Measurements from ENCODE around the gene FCRL3. TPM values are rescaled to one million over a fixed set of nuclear protein-coding genes. Genes with fewer than 3 reads are reported as not detected.

FCRL3 gene
- total and polyA plus RNA-seq, 2 donors from 2014 or later, result 1.4 TPM; not detected in 1

DNA sequence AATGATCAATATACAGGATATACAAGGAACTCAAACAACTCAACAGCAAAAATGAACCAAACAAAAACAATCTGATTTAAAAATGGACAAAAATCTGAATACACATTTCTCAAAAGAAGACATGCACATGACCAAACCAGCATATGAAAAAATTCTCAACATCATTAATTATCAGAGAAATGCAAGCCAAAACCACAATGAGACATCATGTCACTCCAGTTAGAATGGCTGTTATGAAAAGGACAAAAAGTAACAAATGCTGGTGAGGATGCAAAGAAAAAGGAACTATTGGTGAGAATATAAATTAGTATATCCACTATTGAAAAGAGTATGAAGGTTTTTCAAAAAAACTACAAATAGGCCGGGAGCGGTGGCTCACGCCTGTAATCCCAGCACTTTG is 42.0 kb downstream of the FCRL3 start:
- no peaks in the 10 kb centered on the region for H3K36me3 ChIP-seq (ENCODE audit: control insufficient read depth in 2 of 3, insufficient read depth in 3 of 3, low read length in 3 of 3)
- H3K27ac ChIP-seq (ENCODE audit: low read depth in 2 of 2, low read length in 2 of 2), result no peak overlapping the region
- no peaks in the 10 kb centered on the region for H3K9me3 ChIP-seq (ENCODE audit: control insufficient read depth in 2 of 3, insufficient read depth in 1 of 3, low read length in 3 of 3)
- TF ChIP-seq, protein P1, sequence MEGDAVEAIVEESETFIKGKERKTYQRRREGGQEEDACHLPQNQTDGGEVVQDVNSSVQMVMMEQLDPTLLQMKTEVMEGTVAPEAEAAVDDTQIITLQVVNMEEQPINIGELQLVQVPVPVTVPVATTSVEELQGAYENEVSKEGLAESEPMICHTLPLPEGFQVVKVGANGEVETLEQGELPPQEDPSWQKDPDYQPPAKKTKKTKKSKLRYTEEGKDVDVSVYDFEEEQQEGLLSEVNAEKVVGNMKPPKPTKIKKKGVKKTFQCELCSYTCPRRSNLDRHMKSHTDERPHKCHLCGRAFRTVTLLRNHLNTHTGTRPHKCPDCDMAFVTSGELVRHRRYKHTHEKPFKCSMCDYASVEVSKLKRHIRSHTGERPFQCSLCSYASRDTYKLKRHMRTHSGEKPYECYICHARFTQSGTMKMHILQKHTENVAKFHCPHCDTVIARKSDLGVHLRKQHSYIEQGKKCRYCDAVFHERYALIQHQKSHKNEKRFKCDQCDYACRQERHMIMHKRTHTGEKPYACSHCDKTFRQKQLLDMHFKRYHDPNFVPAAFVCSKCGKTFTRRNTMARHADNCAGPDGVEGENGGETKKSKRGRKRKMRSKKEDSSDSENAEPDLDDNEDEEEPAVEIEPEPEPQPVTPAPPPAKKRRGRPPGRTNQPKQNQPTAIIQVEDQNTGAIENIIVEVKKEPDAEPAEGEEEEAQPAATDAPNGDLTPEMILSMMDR (IDR thresholded peaks at IDR 0.05; ENCODE audit: borderline replicate concordance, extremely low read depth, insufficient read depth), result no peak
- no peaks in the 10 kb centered on the region for H3K4me1 ChIP-seq (ENCODE audit: control insufficient read depth in 2 of 3, insufficient read depth in 2 of 3, low read depth in 1 of 3, low read length in 3 of 3)
- DNase-seq (no peak), FAIRE-seq (no peak)
- H3K9ac ChIP-seq (ENCODE audit: low read length in 3 of 3), result no peak overlapping the region
- no peaks in the 10 kb centered on the region for H3K27me3 ChIP-seq (ENCODE audit: control insufficient read depth, insufficient read depth, low read length)
- intact Hi-C loops (cut with DNase I), result no loop called here
- H3K4me3 ChIP-seq (ENCODE audit: low read length in 3 of 3), result no peak overlapping the region

DNA sequence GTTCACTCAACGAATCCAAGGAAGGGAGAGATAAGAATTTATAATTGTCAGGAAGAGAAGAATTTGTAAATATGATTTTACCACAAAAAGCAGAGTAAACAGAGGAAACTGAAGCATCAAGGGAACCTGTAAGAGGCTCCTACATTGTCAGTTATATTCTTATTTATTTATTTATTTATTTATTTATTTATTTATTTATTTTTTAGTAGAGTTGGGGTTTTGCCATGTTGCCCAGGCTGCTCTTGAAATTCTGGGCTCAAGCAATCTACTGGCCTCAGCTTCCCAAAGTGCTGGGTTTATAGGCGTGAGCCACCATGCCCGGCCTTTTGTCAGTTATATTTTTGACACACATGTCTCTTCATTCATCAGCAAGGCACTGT is 47.1 kb downstream of the FCRL3 start:
- Histone ChIP-seq H3K4me1 (ENCODE audit: control insufficient read depth in 2 of 3, insufficient read depth in 2 of 3, low read depth in 1 of 3, low read length in 3 of 3) (no peaks in the 10 kb centered on the region), H3K36me3 (ENCODE audit: control insufficient read depth in 2 of 3, insufficient read depth in 3 of 3, low read length in 3 of 3) (no peaks in the 10 kb centered on the region), H3K27me3 (ENCODE audit: control insufficient read depth, insufficient read depth, low read length) (no peaks in the 10 kb centered on the region), H3K4me3 (ENCODE audit: low read length in 3 of 3) (no peak overlapping the region), H3K27ac (ENCODE audit: low read depth in 2 of 2, low read length in 2 of 2) (no peak overlapping the region), H3K9me3 (ENCODE audit: control insufficient read depth in 2 of 3, insufficient read depth in 1 of 3, low read length in 3 of 3) (no peaks in the 10 kb centered on the region), H3K9ac (ENCODE audit: low read length in 3 of 3) (no peak overlapping the region)
- FAIRE-seq, result no peak
- DNase-seq, result no peak
- TF ChIP-seq, protein P1 (IDR thresholded peaks at IDR 0.05; ENCODE audit: borderline replicate concordance, extremely low read depth, insufficient read depth), result no peak
- intact Hi-C loops (cut with DNase I), result no loop called here

DNA sequence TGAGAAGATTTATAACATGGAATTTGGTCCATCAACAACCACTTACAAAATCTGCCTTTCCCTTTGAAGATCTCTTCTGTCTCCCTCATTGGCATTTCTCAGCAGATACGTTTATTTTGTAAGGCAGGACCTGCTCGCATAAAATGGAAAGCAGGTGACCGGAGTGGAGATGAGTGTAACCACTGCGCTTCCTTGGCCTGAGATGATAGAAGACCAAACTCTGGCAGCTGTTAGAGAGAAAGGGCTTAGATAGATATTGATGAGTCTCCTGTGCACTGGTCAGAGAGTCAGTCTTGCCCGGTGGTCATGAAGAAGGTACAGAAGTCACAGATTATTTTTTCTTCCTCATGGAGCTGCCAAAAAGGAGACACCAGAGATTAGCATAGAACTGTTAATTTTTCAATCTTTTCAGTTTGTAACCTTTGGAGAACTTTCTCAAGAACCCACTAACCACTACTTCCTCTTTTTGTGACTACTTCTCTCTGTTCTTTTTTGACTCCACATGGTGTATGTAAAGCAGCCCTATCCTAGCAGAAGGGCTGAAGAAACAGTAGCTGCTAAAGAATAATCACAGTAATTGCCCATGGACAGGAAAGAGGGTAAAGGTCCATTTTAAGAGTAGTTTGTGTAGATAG is 47.6 kb downstream of the FCRL3 start:
- TF ChIP-seq, protein P1 (IDR thresholded peaks at IDR 0.05; ENCODE audit: borderline replicate concordance, extremely low read depth, insufficient read depth), result no peak
- Histone ChIP-seq H3K27me3 (ENCODE audit: control insufficient read depth, insufficient read depth, low read length) (no peaks in the 10 kb centered on the region), H3K4me1 (ENCODE audit: control insufficient read depth in 2 of 3, insufficient read depth in 2 of 3, low read depth in 1 of 3, low read length in 3 of 3) (no peaks in the 10 kb centered on the region), H3K4me3 (ENCODE audit: low read length in 3 of 3) (no peak overlapping the region), H3K9me3 (ENCODE audit: control insufficient read depth in 2 of 3, insufficient read depth in 1 of 3, low read length in 3 of 3) (no peaks in the 10 kb centered on the region), H3K36me3 (ENCODE audit: control insufficient read depth in 2 of 3, insufficient read depth in 3 of 3, low read length in 3 of 3) (no peaks in the 10 kb centered on the region), H3K9ac (ENCODE audit: low read length in 3 of 3) (no peak overlapping the region), H3K27ac (ENCODE audit: low read depth in 2 of 2, low read length in 2 of 2) (no peak overlapping the region)
- DNase-seq (no peak), FAIRE-seq (no peak)
- intact Hi-C loops (cut with DNase I), result no loop called here

DNA sequence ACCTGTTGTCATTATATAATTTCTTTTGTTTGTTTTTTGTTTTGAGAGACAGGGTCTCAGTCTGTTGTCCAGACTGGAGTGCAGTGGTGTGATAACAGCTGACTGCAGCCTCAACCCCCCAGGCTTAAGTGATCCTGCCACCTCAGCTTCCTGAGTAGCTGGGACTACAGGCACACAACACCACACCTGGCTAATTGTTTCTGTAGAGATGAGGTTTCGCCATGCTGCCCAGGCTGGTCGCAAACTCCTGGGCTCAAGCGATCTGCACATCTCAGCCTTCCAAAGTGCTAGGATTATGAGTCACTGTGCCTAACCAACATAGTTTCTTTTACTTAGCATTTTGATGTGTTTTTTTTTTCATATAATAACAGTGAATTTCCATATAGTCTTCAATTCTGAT is 52.3 kb downstream of the FCRL3 start:
- H3K9ac ChIP-seq (ENCODE audit: low read length in 3 of 3), result no peak overlapping the region
- H3K36me3 ChIP-seq (ENCODE audit: control insufficient read depth in 2 of 3, insufficient read depth in 3 of 3, low read length in 3 of 3), result no peaks in the 10 kb centered on the region
- no peaks in the 10 kb centered on the region for H3K9me3 ChIP-seq (ENCODE audit: control insufficient read depth in 2 of 3, insufficient read depth in 1 of 3, low read length in 3 of 3)
- no peaks in the 10 kb centered on the region for H3K27me3 ChIP-seq (ENCODE audit: control insufficient read depth, insufficient read depth, low read length)
- no peak overlapping the region for H3K4me3 ChIP-seq (ENCODE audit: low read length in 3 of 3)
- DNase-seq, result no peak
- no peak for FAIRE-seq
- TF ChIP-seq, protein P1 (IDR thresholded peaks at IDR 0.05; ENCODE audit: borderline replicate concordance, extremely low read depth, insufficient read depth), result no peak
- intact Hi-C loops (cut with DNase I), result no loop called here
- H3K27ac ChIP-seq (ENCODE audit: low read depth in 2 of 2, low read length in 2 of 2), result no peak overlapping the region
- no peaks in the 10 kb centered on the region for H3K4me1 ChIP-seq (ENCODE audit: control insufficient read depth in 2 of 3, insufficient read depth in 2 of 3, low read depth in 1 of 3, low read length in 3 of 3)
